ENCODE data around the gene AHCTF1.

Gene AHCTF1

DNA sequence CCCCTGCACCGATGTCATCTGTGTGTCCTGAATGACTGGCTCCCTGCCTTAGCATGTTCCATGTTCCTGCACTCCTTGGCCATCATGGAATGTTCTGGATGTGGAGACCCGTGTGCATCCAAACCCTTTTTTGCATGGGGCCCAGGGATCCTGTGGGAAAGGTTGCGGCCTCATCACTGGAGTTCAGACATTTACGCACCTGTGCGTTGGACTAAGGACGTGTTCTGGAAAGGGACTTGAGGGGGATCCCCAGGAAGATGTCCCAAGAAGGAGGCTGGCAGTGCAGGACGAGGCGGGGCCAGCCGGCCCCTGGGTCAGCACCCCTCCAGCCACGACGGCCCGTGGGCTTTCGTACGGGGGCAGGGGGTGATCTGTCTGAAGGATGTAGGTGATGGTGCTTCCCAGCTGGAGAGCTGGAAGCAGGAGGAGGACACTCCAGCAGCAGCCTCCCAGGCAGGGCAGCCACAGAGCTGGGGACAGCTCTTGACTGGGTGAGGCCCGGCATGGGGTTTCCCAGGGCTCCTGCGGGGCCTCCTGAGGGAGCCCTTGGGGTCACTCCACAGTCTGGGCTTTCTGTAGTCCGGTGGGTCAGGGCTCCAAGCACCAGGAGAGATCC, 140.3 kb downstream of the AHCTF1 start:
- DNase-seq: no peak
- Histone ChIP-seq H3K4me2 (ENCODE audit: low read length, poor library complexity, severe bottlenecking) (no peak overlapping the region), H2BK5ac (ENCODE audit: low read depth, low read length, poor library complexity, severe bottlenecking) (no peak overlapping the region), H3K27me3 (ENCODE audit: control insufficient read depth in 1 of 2, insufficient read depth in 1 of 2, low read length in 2 of 2) (peaks cover 0 to 28% of the 10 kb centered on the region in 2 experiments), H3K27ac (ENCODE audit: low read length, poor library complexity, severe bottlenecking) (no peak overlapping the region), H3K4me3 (ENCODE audit: insufficient read depth in 1 of 2, low read depth in 1 of 2, low read length in 2 of 2) (no peak overlapping the region), H3K36me3 (ENCODE audit: control insufficient read depth in 1 of 2, insufficient read depth in 2 of 2, low read depth in 1 of 2, low read length in 2 of 2) (peaks cover 0 to 6% of the 10 kb centered on the region in 2 experiments), H4K91ac (ENCODE audit: low read length) (no peak overlapping the region), H3K18ac (ENCODE audit: low read depth in 1 of 2, low read length in 2 of 2) (no peak overlapping the region), H2BK15ac (ENCODE audit: low read depth, poor library complexity, severe bottlenecking) (no peak overlapping the region), H3K79me1 (replicated peaks; ENCODE audit: low read length, poor library complexity, severe bottlenecking) (no peaks in the 10 kb centered on the region), H2AFZ (ENCODE audit: low read depth, low read length) (no peak overlapping the region), H2BK12ac (ENCODE audit: low read length in 2 of 2) (no peak overlapping the region), H2AK5ac (ENCODE audit: low read length, severe bottlenecking) (no peak overlapping the region), H3K14ac (ENCODE audit: low read length in 2 of 2) (no peak overlapping the region), H3K9me3 (ENCODE audit: control insufficient read depth, low read length) (no peaks in the 10 kb centered on the region), H3K23ac (ENCODE audit: low read length in 2 of 2) (no peak overlapping the region), H2BK120ac (ENCODE audit: low read depth, low read length) (no peak overlapping the region), H3K4me1 (ENCODE audit: control insufficient read depth, insufficient read depth, low read depth, low read length) (peaks cover 9% of the 10 kb centered on the region), H4K8ac (ENCODE audit: low read length) (no peak overlapping the region), H3K4ac (ENCODE audit: low read depth in 1 of 2, low read length in 2 of 2) (no peak overlapping the region), H3K9ac (ENCODE audit: low read length) (no peak overlapping the region)
- 91% methylated on average over 17 of the region's 17 CpGs for WGBS

- Histone ChIP-seq H2BK120ac (ENCODE audit: low read depth, low read length) (no peak overlapping the region), H3K23ac (ENCODE audit: low read length in 2 of 2) (no peak overlapping the region), H3K4me2 (ENCODE audit: low read length, poor library complexity, severe bottlenecking) (no peak overlapping the region), H2BK5ac (ENCODE audit: low read depth, low read length, poor library complexity, severe bottlenecking) (no peak overlapping the region), H3K4me1 (ENCODE audit: control insufficient read depth, insufficient read depth, low read depth, low read length) (peaks cover 9% of the 10 kb centered on the region), H3K27ac (ENCODE audit: low read length, poor library complexity, severe bottlenecking) (no peak overlapping the region), H2AK5ac (ENCODE audit: low read length, severe bottlenecking) (no peak overlapping the region), H3K27me3 (ENCODE audit: control insufficient read depth in 1 of 2, insufficient read depth in 1 of 2, low read length in 2 of 2) (peaks cover 0 to 27% of the 10 kb centered on the region in 2 experiments), H3K14ac (ENCODE audit: low read length in 2 of 2) (no peak overlapping the region), H4K8ac (ENCODE audit: low read length) (no peak overlapping the region), H2AFZ (ENCODE audit: low read depth, low read length) (no peak overlapping the region), H3K9ac (ENCODE audit: low read length) (no peak overlapping the region), H2BK12ac (ENCODE audit: low read length in 2 of 2) (no peak overlapping the region), H4K91ac (ENCODE audit: low read length) (no peak overlapping the region), H3K4me3 (ENCODE audit: insufficient read depth in 1 of 2, low read depth in 1 of 2, low read length in 2 of 2) (no peak overlapping the region), H3K9me3 (ENCODE audit: control insufficient read depth, low read length) (no peaks in the 10 kb centered on the region), H3K79me1 (replicated peaks; ENCODE audit: low read length, poor library complexity, severe bottlenecking) (no peaks in the 10 kb centered on the region), H3K4ac (ENCODE audit: low read depth in 1 of 2, low read length in 2 of 2) (no peak overlapping the region), H3K36me3 (ENCODE audit: control insufficient read depth in 1 of 2, insufficient read depth in 2 of 2, low read depth in 1 of 2, low read length in 2 of 2) (peaks cover 0 to 6% of the 10 kb centered on the region in 2 experiments), H3K18ac (ENCODE audit: low read depth in 1 of 2, low read length in 2 of 2) (no peak overlapping the region), H2BK15ac (ENCODE audit: low read depth, poor library complexity, severe bottlenecking) (no peak overlapping the region)
- DNase-seq: no peak
- 97% methylated on average over 19 of the region's 19 CpGs for WGBS
Measured at GRCh38 chr1:246790833-246791232, 140.9 kb downstream of the AHCTF1 start.

- Histone ChIP-seq H2AFZ (ENCODE audit: low read depth, low read length) (no peak overlapping the region), H2BK120ac (ENCODE audit: low read depth, low read length) (no peak overlapping the region), H3K14ac (ENCODE audit: low read length in 2 of 2) (no peak overlapping the region), H3K18ac (ENCODE audit: low read depth in 1 of 2, low read length in 2 of 2) (no peak overlapping the region), H2AK5ac (ENCODE audit: low read length, severe bottlenecking) (no peak overlapping the region), H3K79me1 (replicated peaks; ENCODE audit: low read length, poor library complexity, severe bottlenecking) (no peaks in the 10 kb centered on the region), H2BK5ac (ENCODE audit: low read depth, low read length, poor library complexity, severe bottlenecking) (no peak overlapping the region), H3K23ac (ENCODE audit: low read length in 2 of 2) (no peak overlapping the region), H3K27me3 (ENCODE audit: control insufficient read depth in 1 of 2, insufficient read depth in 1 of 2, low read length in 2 of 2) (peaks cover 0 to 22% of the 10 kb centered on the region in 2 experiments), H3K4ac (ENCODE audit: low read depth in 1 of 2, low read length in 2 of 2) (no peak overlapping the region), H3K9ac (ENCODE audit: low read length) (no peak overlapping the region), H3K4me2 (ENCODE audit: low read length, poor library complexity, severe bottlenecking) (no peak overlapping the region), H3K4me3 (ENCODE audit: insufficient read depth in 1 of 2, low read depth in 1 of 2, low read length in 2 of 2) (no peak overlapping the region), H4K8ac (ENCODE audit: low read length) (no peak overlapping the region), H2BK12ac (ENCODE audit: low read length in 2 of 2) (no peak overlapping the region), H3K9me3 (ENCODE audit: control insufficient read depth, low read length) (no peaks in the 10 kb centered on the region), H2BK15ac (ENCODE audit: low read depth, poor library complexity, severe bottlenecking) (no peak overlapping the region), H3K27ac (ENCODE audit: low read length, poor library complexity, severe bottlenecking) (no peak overlapping the region), H3K36me3 (ENCODE audit: control insufficient read depth in 1 of 2, insufficient read depth in 2 of 2, low read depth in 1 of 2, low read length in 2 of 2) (peaks cover 0 to 6% of the 10 kb centered on the region in 2 experiments), H3K4me1 (ENCODE audit: control insufficient read depth, insufficient read depth, low read depth, low read length) (peaks cover 11% of the 10 kb centered on the region), H4K91ac (ENCODE audit: low read length) (no peak overlapping the region)
- WGBS: 96% methylated on average over 7 of the region's 7 CpGs
- no peak for DNase-seq
Measured at GRCh38 chr1:246790364-246790763, 141.4 kb downstream of the AHCTF1 start.

GRCh38 chr1:246789454-246790339, 142.1 kb downstream of the AHCTF1 start:
- no peak overlapping the region for H2BK15ac ChIP-seq (ENCODE audit: low read depth, poor library complexity, severe bottlenecking)
- H3K4me1 ChIP-seq (ENCODE audit: control insufficient read depth, insufficient read depth, low read depth, low read length): peaks cover 16% of the 10 kb centered on the region
- peak overlapping the region in 1 of 2 experiments; percentile 40 for H3K4me3 ChIP-seq (ENCODE audit: insufficient read depth in 1 of 2, low read depth in 1 of 2, low read length in 2 of 2)
- no peak overlapping the region for H3K4me2 ChIP-seq (ENCODE audit: low read length, poor library complexity, severe bottlenecking)
- no peak overlapping the region for H3K18ac ChIP-seq (ENCODE audit: low read depth in 1 of 2, low read length in 2 of 2)
- H2BK12ac ChIP-seq (ENCODE audit: low read length in 2 of 2): no peak overlapping the region
- H3K9me3 ChIP-seq (ENCODE audit: control insufficient read depth, low read length): no peaks in the 10 kb centered on the region
- H2BK120ac ChIP-seq (ENCODE audit: low read depth, low read length): no peak overlapping the region
- H2BK5ac ChIP-seq (ENCODE audit: low read depth, low read length, poor library complexity, severe bottlenecking): no peak overlapping the region
- no peak overlapping the region for H3K14ac ChIP-seq (ENCODE audit: low read length in 2 of 2)
- no peak for DNase-seq
- no peak overlapping the region for H4K8ac ChIP-seq (ENCODE audit: low read length)
- H4K91ac ChIP-seq (ENCODE audit: low read length): no peak overlapping the region
- H3K27me3 ChIP-seq (ENCODE audit: control insufficient read depth in 1 of 2, insufficient read depth in 1 of 2, low read length in 2 of 2): peaks cover 0 to 21% of the 10 kb centered on the region in 2 experiments
- H2AK5ac ChIP-seq (ENCODE audit: low read length, severe bottlenecking): no peak overlapping the region
- 87% methylated on average over 25 of the region's 25 CpGs for WGBS
- no peaks in the 10 kb centered on the region for H3K79me1 ChIP-seq (replicated peaks; ENCODE audit: low read length, poor library complexity, severe bottlenecking)
- H3K23ac ChIP-seq (ENCODE audit: low read length in 2 of 2): no peak overlapping the region
- H3K9ac ChIP-seq (ENCODE audit: low read length): peak overlapping the region; percentile 70
- no peak overlapping the region for H3K4ac ChIP-seq (ENCODE audit: low read depth in 1 of 2, low read length in 2 of 2)
- H2AFZ ChIP-seq (ENCODE audit: low read depth, low read length): no peak overlapping the region
- H3K36me3 ChIP-seq (ENCODE audit: control insufficient read depth in 1 of 2, insufficient read depth in 2 of 2, low read depth in 1 of 2, low read length in 2 of 2): peaks cover 0 to 6% of the 10 kb centered on the region in 2 experiments
- no peak overlapping the region for H3K27ac ChIP-seq (ENCODE audit: low read length, poor library complexity, severe bottlenecking)
